OCI-LY7 (cell line): Measurements from ENCODE around the gene SERPINB13. TPM values are rescaled to one million over a fixed set of nuclear protein-coding genes. Genes with fewer than 3 reads are reported as not detected.

Experiments
- Bru-seq: library from RNA; stranded (reverse); fragments of 400-500 nt; gene quantifications from one replicate; lab custom pipeline; 2021; lab: Mats Ljungman, UMichigan
- BruChase-seq, 2 experiments: library from RNA; stranded (reverse); fragments of 400-500 nt; gene quantifications; one replicate each; lab custom pipeline; 2021; lab: Mats Ljungman, UMichigan
- BruUV-seq: library from RNA; stranded (reverse); fragments of 400-500 nt; replicated peaks from 2 replicates; lab custom pipeline; 2021; lab: Mats Ljungman, UMichigan
- CTCF ChIA-PET: fragments of 300-600 bp; sonication (Branson Sonifier 250); formaldehyde crosslinking; loops from one replicate; lab custom pipeline; 2022; ENCODE audit warnings: antibody characterized with exemption; ENCODE audit not compliant: unreplicated experiment; lab: Charles Lee
- POLR2A ChIA-PET: fragments of 300-600 bp; sonication (Branson Sonifier 250); formaldehyde crosslinking; loops from one replicate; lab custom pipeline; 2022; ENCODE audit warnings: antibody characterized with exemption; lab: Charles Lee
- DNase-seq: peaks from one replicate; pipeline ENCODE4 v3.0.0-alpha.2; 2015; ENCODE audit warnings: low spot score
- H2AFZ ChIP-seq: fragments of 200-600 bp; sonication (generic), shearing (Covaris generic); 2 replicates; pipeline ENCODE4 v1.6.1; 2014; ENCODE audit warnings: mild to moderate bottlenecking, antibody characterized with exemption, low read length, moderate library complexity
- H3K27ac ChIP-seq: fragments of 200-600 bp; sonication (generic); 2 replicates; pipeline ENCODE4 v1.5.1; 2014; ENCODE audit warnings: mixed run types, low read depth, mild to moderate bottlenecking, moderate library complexity, low read length, inconsistent platforms; ENCODE audit not compliant: poor library complexity, severe bottlenecking
- H3K36me3 ChIP-seq: fragments of 200-600 bp; sonication (generic); 2 replicates; pipeline ENCODE4 v1.6.1; 2014; ENCODE audit warnings: mild to moderate bottlenecking, antibody characterized with exemption, low read length, moderate library complexity, mixed read lengths; ENCODE audit not compliant: insufficient read depth
- H3K4me1 ChIP-seq: fragments of 200-600 bp; sonication (generic); 2 replicates; pipeline ENCODE4 v1.5.1; 2014; ENCODE audit warnings: mild to moderate bottlenecking, low read length; ENCODE audit not compliant: insufficient read depth, poor library complexity, severe bottlenecking
- H3K4me2 ChIP-seq: fragments of 200-600 bp; sonication (generic); 2 replicates; pipeline ENCODE4 v1.6.1; 2014; ENCODE audit warnings: mild to moderate bottlenecking, low read length
- H3K4me3 ChIP-seq: fragments of 200-600 bp; sonication (generic); 2 replicates; pipeline ENCODE4 v1.5.1; 2014; ENCODE audit warnings: mild to moderate bottlenecking, low read depth, low read length; ENCODE audit not compliant: poor library complexity, severe bottlenecking
- H3K79me2 ChIP-seq: fragments of 200-600 bp; sonication (generic); 2 replicates; pipeline ENCODE4 v1.6.1; 2016; ENCODE audit warnings: low read depth, mild to moderate bottlenecking, low read length, moderate library complexity, mixed read lengths; ENCODE audit not compliant: insufficient read depth
- H3K9me2 ChIP-seq: fragments of 200-600 bp; sonication (generic); 2 replicates; pipeline ENCODE4 v1.6.1; 2016; ENCODE audit warnings: mild to moderate bottlenecking, low read length, mixed read lengths; ENCODE audit not compliant: insufficient read depth
- H3K9me3 ChIP-seq: fragments of 200-600 bp; sonication (generic); 2 replicates; pipeline ENCODE4 v1.6.1; 2014; ENCODE audit warnings: mild to moderate bottlenecking, mixed run types, low read length, mixed read lengths
- H4K20me1 ChIP-seq: fragments of 200-600 bp; sonication (generic); 2 replicates; pipeline ENCODE4 v1.6.1; 2014; ENCODE audit warnings: mild to moderate bottlenecking, antibody characterized with exemption, low read length, moderate library complexity, mixed read lengths; ENCODE audit not compliant: insufficient read depth
- EZH2phosphoT487 ChIP-seq: fragments of 200-600 bp; sonication (generic); IDR thresholded peaks from 2 replicates; pipeline ENCODE4 v1.6.1; 2018; ENCODE audit warnings: low read depth, borderline replicate concordance, mild to moderate bottlenecking, mixed run types, antibody characterized with exemption, low read length, moderate library complexity, mixed read lengths
- intact Hi-C: fragments of 100-400 bp; cut with micrococcal nuclease; formaldehyde crosslinking; loops from one replicate; pipeline ENCODE4 v1.10.0; 2022; ENCODE audit not compliant: unreplicated experiment
- long read RNA-seq: library from polyadenylated mRNA; stranded (forward); transcript quantifications from one replicate; pipeline ENCODE4 v2.0.0, GENCODE V29; 2022
- total RNA-seq, 2 experiments: library from RNA; depleted of rRNA in 1 of 2; stranded (reverse); fragments of >200 nt in 1 of 2; shearing (Covaris generic) in 1 of 2; gene quantifications; 2 replicates each; pipeline ENCODE4 v1.2.3, GENCODE V29; 2014 to 2022
- TF ChIP-seq, protein P1 (sequence below): fragments of 200-600 bp; sonication (generic); conservative IDR thresholded peaks from 2 replicates; pipeline ENCODE4 v1.5.1; 2014; ENCODE audit warnings: mild to moderate bottlenecking, antibody characterized with exemption, low read length, moderate library complexity, mixed read lengths

Gene SERPINB13
- total RNA-seq (2014; rRNA removed; shearing (Covaris generic)) (not detected in 2 replicates), total RNA-seq (2022) (not detected in 2 replicates), Bru-seq, nascent RNA (not detected), BruChase-seq, experiment 1, labeled RNA remaining after a 6-hour chase (not detected), BruChase-seq, experiment 2, labeled RNA remaining after a 2-hour chase (not detected)
- long read RNA-seq: 0 reads

GRCh38 chr18:63586966-63587365 lies at the start of gene SERPINB13:
Gene SERPINB13 (plus strand): TSS chr18:63587343. CDS start chr18:63588668, 1,325 bp downstream.
- DNase-seq: no peak
- H2AFZ ChIP-seq: no peak within 1 kb of the TSS
- H3K4me1 ChIP-seq: no peaks in the 10 kb centered on the region
- H3K27ac ChIP-seq: no peak within 1 kb of the TSS
- H3K36me3 ChIP-seq: no peaks in the 10 kb centered on the region
- POLR2A ChIA-PET: no interaction called here
- no peaks in the 10 kb centered on the region for H3K9me2 ChIP-seq
- no peaks in the 10 kb centered on the region for H3K79me2 ChIP-seq
- no peak for TF ChIP-seq EZH2phosphoT487
- TF ChIP-seq, protein P1, sequence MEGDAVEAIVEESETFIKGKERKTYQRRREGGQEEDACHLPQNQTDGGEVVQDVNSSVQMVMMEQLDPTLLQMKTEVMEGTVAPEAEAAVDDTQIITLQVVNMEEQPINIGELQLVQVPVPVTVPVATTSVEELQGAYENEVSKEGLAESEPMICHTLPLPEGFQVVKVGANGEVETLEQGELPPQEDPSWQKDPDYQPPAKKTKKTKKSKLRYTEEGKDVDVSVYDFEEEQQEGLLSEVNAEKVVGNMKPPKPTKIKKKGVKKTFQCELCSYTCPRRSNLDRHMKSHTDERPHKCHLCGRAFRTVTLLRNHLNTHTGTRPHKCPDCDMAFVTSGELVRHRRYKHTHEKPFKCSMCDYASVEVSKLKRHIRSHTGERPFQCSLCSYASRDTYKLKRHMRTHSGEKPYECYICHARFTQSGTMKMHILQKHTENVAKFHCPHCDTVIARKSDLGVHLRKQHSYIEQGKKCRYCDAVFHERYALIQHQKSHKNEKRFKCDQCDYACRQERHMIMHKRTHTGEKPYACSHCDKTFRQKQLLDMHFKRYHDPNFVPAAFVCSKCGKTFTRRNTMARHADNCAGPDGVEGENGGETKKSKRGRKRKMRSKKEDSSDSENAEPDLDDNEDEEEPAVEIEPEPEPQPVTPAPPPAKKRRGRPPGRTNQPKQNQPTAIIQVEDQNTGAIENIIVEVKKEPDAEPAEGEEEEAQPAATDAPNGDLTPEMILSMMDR: no peak
- no peaks in the 10 kb centered on the region for H3K9me3 ChIP-seq
- H3K4me2 ChIP-seq: no peak within 1 kb of the TSS
- CTCF ChIA-PET: no interaction called here
- H3K4me3 ChIP-seq: no peak within 1 kb of the TSS
- intact Hi-C loops: no loop called here
- no TSS peak for BruUV-seq
- no peaks in the 10 kb centered on the region for H4K20me1 ChIP-seq

DNA sequence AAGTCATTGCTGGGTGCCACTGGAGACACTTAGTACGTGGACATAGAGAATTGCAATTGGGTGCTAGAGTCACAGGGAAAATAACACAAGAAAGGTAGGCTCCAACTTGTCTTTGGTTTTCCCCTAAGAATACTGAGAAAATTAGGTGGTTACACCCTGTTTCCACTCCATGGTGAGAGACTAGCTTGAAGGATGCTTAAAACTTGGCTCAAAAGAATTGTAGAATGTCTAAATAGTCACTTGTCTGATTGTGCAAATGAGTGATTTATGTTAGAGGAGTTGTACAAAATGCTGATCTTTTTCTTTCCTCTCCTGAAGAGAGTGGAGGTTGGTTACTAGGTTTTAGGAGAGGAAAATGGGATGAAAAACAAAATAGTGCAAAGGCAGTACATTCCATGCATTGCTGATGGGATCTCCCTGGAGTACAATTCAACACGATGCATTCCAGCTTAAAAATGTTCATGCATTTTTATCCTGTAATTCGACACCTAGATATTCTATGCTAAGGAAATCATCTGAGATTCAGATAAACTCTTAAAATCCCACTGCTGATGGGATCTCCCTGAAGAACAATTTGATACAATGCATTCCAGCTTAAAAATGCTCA lies 47.1 kb upstream of the SERPINB13 start:
- H3K4me3 ChIP-seq: no peak overlapping the region
- no peaks in the 10 kb centered on the region for H4K20me1 ChIP-seq
- H2AFZ ChIP-seq: no peak overlapping the region
- CTCF ChIA-PET: no interaction called here
- H3K9me2 ChIP-seq: no peaks in the 10 kb centered on the region
- DNase-seq: no peak
- H3K4me1 ChIP-seq: no peaks in the 10 kb centered on the region
- no peaks in the 10 kb centered on the region for H3K79me2 ChIP-seq
- H3K9me3 ChIP-seq: no peaks in the 10 kb centered on the region
- intact Hi-C loops: no loop called here
- no TSS peak for BruUV-seq
- TF ChIP-seq, protein P1: no peak
- TF ChIP-seq EZH2phosphoT487: no peak
- POLR2A ChIA-PET: interaction anchor here (0.7 kb wide), 1 partner anchor 19 kb away, joined by 3 read pairs; no protein-coding TSS in a partner anchor
- no peak overlapping the region for H3K27ac ChIP-seq
- no peak overlapping the region for H3K4me2 ChIP-seq
- H3K36me3 ChIP-seq: no peaks in the 10 kb centered on the region

DNA sequence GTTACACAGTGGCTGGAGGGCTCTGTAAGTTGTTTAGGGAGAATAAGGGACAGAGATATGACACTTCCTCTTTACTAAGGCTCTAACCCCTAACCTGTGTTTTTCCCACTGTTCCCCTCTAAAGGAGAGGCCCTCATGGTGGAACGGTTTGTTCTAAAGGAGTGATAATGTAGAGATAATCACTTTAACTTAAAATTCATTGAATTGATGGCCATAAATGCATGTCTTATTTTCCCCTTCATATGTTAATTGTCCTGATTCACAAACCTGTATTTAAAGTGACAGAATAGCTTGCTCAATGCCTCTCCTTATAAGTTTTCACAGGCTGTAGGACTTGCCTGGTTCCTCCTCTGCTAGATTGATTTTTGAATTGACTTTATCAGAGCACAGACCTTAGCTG lies 45.1 kb upstream of the SERPINB13 start, which contains the start of gene SERPINB12:
SERPINB12 (plus strand) TSS at position 301 of the 400 bp plus-strand sequence. CDS start 13,791 bp downstream, outside the sequence.
- TF ChIP-seq EZH2phosphoT487: no peak
- TF ChIP-seq, protein P1: no peak
- no peaks in the 10 kb centered on the region for H3K4me1 ChIP-seq
- POLR2A ChIA-PET: no interaction called here

More for the DNA sequence above, 45.1 kb upstream of the SERPINB13 start, which contains the start of gene SERPINB12:
- Histone ChIP-seq H2AFZ (no peak within 1 kb of the TSS), H3K36me3 (no peaks in the 10 kb centered on the region), H3K9me2 (no peaks in the 10 kb centered on the region), H3K27ac (no peak within 1 kb of the TSS), H3K4me2 (no peak within 1 kb of the TSS), H3K4me3 (no peak within 1 kb of the TSS), H3K9me3 (no peaks in the 10 kb centered on the region), H4K20me1 (no peaks in the 10 kb centered on the region), H3K79me2 (no peaks in the 10 kb centered on the region)
- DNase-seq: no peak
- CTCF ChIA-PET: interaction anchor here (1.0 kb wide), 1 partner anchor 10 kb away, joined by 4 read pairs; no protein-coding TSS in a partner anchor
- BruUV-seq: no TSS peak
- intact Hi-C loops: no loop called here
